AG09319 (cell line): Measurements from ENCODE around the gene ARHGAP20.

Experiments used
- DNase-seq: peaks from one replicate; pipeline ENCODE4 v3.0.0-alpha.2; 2010; ENCODE audit warnings: low read depth; ENCODE audit errors: extremely low read depth
- CTCF ChIP-seq: IDR thresholded peaks from 2 replicates; pipeline ENCODE4 v1.5.1; 2011; ENCODE audit warnings: low read depth, mild to moderate bottlenecking, inconsistent platforms, low read length, moderate library complexity

The ARHGAP20 gene, protein sequence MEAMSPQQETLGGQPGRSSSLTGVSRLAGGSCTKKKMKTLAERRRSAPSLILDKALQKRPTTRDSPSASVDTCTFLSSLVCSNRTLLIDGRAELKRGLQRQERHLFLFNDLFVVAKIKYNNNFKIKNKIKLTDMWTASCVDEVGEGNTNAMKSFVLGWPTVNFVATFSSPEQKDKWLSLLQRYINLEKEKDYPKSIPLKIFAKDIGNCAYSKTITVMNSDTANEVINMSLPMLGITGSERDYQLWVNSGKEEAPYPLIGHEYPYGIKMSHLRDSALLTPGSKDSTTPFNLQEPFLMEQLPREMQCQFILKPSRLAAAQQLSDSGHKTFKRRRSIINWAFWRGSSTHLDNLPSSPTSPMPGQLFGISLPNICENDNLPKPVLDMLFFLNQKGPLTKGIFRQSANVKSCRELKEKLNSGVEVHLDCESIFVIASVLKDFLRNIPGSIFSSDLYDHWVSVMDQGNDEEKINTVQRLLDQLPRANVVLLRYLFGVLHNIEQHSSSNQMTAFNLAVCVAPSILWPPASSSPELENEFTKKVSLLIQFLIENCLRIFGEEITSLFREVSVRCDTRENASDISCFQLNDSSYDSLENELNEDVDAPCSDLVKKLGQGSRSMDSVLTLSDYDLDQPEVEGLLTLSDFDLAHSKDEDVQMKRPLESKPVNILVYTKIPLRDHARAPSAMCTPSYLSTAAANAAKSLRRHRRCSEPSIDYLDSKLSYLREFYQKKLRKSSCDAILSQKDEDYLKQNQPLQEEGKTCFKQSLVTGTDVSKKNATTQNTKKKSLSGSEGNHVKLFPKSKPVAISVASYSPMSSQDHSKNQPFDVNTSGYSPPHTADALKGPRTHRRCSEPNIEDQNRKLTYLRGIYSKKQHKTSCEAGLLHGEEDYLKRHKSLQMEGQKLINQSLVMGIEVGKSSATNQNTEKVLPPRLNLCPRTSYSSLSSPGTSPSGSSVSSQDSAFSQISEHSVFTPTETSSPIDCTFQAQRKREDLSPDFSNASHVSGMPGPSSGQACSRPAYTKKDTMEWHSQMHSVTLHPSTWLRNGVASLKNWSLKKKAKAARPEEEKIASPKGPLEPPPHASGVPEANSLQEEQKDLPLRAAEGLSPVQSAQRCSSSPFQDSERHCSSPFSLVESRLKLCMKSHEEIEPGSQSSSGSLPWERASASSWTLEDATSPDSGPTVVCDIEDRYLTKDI

GRCh38 chr11:110711776-110712658 is at the start of gene ARHGAP20:
Gene ARHGAP20 (minus strand): TSS chr11:110712437. CDS start chr11:110712231, 206 bp downstream.
- no peak for DNase-seq
- no peak for TF ChIP-seq CTCF

- no peak for DNase-seq
- TF ChIP-seq CTCF, result no peak
Measured at GRCh38 chr11:110761991-110762390, 49.8 kb upstream of the ARHGAP20 start.

DNA sequence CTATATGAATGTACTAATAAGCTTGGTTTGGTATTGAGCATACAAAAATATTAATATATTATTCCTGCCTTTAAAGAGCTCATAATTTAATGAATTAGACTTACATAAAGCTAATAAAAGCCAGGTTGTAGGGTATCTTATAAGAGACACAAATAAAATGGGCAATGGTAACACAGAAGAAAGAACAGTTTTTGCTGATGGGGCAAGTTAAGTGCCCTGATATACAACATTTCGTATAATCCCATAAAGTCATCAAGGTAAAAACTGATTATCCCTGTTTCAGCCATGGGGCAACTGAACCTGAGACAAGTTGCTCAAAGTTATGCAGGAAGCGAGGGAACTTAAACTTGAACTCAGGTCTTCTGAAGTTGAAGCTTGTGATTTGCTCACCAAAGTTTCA is 48.9 kb upstream of the ARHGAP20 start:
- TF ChIP-seq CTCF, result no peak
- DNase-seq, result no peak

GRCh38 chr11:110759972-110760381 is 47.7 kb upstream of the ARHGAP20 start:
- no peak for DNase-seq

DNA sequence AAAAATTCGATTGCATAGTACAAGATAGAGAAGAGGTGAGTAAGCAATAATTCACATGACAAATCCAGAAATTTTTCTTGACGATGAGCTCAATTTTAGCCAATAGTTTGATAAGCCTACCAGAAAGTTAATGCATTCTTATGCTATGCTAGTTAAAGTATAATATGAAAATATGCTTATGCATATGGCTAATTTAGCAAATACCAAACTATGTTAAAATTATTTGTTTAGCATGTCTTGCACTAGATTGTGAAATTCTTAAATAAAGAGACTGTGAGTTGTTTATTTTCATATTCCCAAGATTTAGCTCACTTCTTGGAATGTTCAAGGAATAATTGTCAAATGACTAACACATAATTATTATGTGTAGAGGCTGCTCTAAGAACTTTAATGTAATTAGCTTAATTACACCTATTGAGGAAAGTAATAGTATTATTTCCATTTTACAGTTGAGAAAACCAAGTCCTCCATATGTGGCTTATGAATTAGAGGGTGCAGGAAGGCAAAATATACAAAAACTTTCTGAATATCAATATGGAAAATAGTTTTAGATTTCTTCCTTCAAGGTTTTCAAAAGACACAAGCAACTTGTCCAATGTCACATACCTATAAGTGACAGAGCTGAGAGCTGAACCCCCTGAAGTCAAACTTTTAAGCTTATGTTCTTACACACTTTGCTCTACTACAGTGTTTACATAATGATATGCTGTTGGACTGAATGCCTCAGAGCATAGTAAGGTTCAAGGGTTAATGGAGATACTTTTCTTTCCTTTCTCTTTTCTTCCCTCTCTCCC is 45.9 kb upstream of the ARHGAP20 start:
- no peak for DNase-seq
- TF ChIP-seq CTCF, result no peak

More at GRCh38 chr11:110759972-110760381, 47.7 kb upstream of the ARHGAP20 start:
- no peak for TF ChIP-seq CTCF

- no peak for TF ChIP-seq CTCF
- DNase-seq, result no peak
Measured at GRCh38 chr11:110757066-110757465, 44.8 kb upstream of the ARHGAP20 start.
